H1 (cell line): ENCODE results near the gene TSHZ2.

Source experiments
- EZH2 ChIP-seq: fragments of 200-600 bp; sonication (generic); IDR thresholded peaks from 2 replicates; pipeline ENCODE4 v1.7.1; 2012; ENCODE audit warnings: low read depth, mild to moderate bottlenecking, moderate library complexity, low read length, inconsistent platforms; ENCODE audit not compliant: severe bottlenecking
- TF ChIP-seq, protein P1 (sequence below), 3 experiments: IDR thresholded peaks; 1 replicate in 2 of 3; 2 replicates in 1 of 3; pipeline versions ENCODE4 v1.5.1 to v1.6.1; 2011; ENCODE audit warnings: low read length in 3 of 3, mild to moderate bottlenecking in 3 of 3, inconsistent platforms in 2 of 3, low read depth in 1 of 3, moderate library complexity in 1 of 3; ENCODE audit not compliant: insufficient read depth in 1 of 3; ENCODE audit errors: control extremely low read depth in 1 of 3

GRCh38 chr20:53408691-53409446, 436.7 kb downstream of the TSHZ2 start:
- no peak for TF ChIP-seq EZH2
- TF ChIP-seq, protein P1, sequence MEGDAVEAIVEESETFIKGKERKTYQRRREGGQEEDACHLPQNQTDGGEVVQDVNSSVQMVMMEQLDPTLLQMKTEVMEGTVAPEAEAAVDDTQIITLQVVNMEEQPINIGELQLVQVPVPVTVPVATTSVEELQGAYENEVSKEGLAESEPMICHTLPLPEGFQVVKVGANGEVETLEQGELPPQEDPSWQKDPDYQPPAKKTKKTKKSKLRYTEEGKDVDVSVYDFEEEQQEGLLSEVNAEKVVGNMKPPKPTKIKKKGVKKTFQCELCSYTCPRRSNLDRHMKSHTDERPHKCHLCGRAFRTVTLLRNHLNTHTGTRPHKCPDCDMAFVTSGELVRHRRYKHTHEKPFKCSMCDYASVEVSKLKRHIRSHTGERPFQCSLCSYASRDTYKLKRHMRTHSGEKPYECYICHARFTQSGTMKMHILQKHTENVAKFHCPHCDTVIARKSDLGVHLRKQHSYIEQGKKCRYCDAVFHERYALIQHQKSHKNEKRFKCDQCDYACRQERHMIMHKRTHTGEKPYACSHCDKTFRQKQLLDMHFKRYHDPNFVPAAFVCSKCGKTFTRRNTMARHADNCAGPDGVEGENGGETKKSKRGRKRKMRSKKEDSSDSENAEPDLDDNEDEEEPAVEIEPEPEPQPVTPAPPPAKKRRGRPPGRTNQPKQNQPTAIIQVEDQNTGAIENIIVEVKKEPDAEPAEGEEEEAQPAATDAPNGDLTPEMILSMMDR (IDR thresholded peaks at IDR 0.05; ENCODE audit: control extremely low read depth in 1 of 3, insufficient read depth in 1 of 3, low read depth in 1 of 3, low read length in 3 of 3): no peak
